HG02642 (cell line): ENCODE measurements around the gene DOCK2.
A peak's percentile ranks its signal among the peaks of the same experiment; 100 is the strongest.
"Not testable (repeated sequence)": the region's sequence is repeated elsewhere in the genome, so short reads cannot be mapped to it uniquely, and the experiment has no call there.

Experiments
- ATAC-seq: cut with Tn5 transposase; IDR thresholded peaks from one replicate; pipeline ENCODE4 v1.9.1; 2021; ENCODE audit warnings: mild to moderate bottlenecking; ENCODE audit not compliant: unreplicated experiment, poor library complexity

The DOCK2 gene

DNA sequence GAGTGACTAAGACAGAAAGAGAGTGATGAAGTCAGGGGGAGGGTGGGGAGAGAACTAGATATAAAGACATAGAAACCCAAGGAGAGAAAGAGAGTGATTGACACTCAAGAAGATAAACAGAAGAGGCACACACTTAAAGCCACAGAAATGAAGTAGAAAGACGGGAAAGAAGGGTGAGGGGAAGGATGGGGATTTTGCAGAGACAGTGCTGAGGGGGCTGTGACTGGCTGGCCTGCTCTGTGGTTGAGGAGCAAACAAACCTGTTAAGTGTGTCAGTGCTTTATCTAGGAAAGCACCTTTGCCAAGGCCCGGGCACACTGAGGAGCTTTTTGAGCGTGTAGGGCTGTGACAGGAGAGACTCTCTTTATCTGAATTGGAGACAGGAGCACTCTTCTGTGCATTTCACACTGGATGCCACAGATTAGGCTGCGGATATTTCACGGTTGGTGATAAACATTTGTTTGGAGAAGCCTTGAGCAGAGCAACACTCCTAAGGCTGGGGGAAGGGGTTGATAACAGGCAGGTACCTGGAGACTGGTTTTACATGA lies 109.1 kb downstream of the DOCK2 start:
- peak; percentile 52 for ATAC-seq

DNA sequence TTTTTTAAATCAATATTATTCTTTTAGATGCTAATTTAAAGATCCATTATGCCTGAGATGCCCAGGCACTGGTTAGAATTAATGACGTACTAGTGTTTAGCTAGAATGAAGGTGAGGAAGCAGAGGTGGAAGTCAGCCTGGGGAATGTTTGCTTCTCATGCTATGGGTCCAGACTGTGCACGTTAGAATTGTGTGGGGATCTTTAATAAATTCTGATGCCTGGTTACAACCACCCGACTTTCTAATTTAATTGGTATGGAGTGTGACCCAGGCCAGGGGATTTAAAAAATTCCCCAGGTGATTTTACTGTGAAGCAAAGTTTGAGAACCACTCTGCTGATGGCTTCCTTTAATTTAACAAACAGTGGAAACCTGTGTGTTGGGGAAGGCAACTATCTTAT lies 111.1 kb downstream of the DOCK2 start:
- no peak for ATAC-seq

GRCh38 chr5:169749295-169749694 lies 112.2 kb downstream of the DOCK2 start:
- no peak for ATAC-seq

- no peak for ATAC-seq
Measured at GRCh38 chr5:169751490-169751889, 114.4 kb downstream of the DOCK2 start.

GRCh38 chr5:169752566-169752965 lies 115.5 kb downstream of the DOCK2 start:
- not testable (repeated sequence) for ATAC-seq

DNA sequence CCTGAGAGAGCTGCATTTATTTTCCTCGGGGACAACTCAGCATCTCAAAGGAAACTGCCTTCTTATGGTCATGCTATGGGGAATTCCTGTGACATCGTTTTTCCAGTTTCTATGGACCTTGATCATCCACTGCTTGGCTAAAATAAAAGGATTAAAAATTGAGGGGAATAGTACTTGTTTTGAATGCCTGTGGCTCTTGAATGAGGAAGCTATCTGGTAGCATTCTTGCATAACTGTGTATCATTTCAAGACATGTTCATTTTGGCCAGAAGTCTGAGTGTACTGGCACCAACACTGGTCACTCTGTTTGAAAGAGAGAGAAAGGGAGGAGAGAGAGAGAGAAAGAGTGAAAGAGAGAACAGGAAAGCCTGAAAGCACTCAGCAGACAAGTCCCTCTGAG lies 116.7 kb downstream of the DOCK2 start:
- ATAC-seq, result no peak

- ATAC-seq, result no peak
Measured at GRCh38 chr5:169754737-169755136, 117.7 kb downstream of the DOCK2 start.

DNA sequence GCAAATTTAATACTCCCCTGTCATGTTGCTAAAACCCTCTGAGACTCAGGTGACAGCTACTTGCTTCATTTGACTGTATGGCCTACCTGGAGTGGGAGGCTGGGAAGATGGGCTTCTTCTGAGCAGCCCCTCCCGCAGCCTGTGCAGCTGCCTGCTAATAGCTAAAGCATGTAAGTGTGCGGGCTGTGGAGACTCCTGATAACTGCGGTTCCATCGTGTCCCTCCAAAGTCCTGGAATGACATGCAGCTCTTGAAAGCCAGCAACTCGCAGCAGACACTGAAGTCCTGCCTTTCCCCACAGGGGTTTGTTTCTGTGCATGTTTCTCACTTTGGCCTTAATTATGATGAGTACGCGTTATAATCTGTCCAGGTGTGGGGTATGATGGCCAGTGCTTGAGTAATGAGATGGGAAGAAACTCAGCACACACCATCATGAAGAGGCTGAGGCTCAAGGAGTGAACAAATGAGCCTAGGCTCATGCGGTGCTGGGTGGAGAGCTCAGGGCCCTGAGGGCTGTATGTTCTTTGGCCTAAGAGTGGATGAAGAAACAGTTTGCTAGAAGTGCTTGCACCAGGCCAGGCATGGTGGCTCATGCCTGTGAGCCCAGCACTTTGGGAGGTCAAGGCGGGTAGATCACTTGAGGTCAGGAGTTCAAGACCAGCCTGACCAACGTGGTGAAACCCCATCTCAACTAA lies 119.1 kb downstream of the DOCK2 start:
- ATAC-seq, result no peak

DNA sequence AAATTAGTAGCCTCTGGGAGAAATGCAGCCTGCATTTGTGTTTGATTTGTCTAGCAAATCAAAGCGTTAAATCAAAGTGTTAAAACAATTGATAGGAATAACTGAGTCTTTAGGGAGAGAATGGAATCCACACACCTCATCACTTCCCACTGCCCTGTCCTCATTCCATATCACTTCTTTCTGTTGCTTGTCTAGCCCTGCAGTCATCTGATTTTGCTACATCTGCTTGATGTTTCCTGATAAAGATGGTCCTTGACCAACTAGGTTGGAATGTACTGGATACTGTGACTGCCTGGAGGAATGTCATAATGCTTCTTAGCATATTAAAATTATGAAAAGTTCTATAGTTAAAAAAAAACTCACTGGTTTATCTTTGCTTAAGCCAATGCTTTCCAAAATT lies 119.9 kb downstream of the DOCK2 start:
- no peak for ATAC-seq

DNA sequence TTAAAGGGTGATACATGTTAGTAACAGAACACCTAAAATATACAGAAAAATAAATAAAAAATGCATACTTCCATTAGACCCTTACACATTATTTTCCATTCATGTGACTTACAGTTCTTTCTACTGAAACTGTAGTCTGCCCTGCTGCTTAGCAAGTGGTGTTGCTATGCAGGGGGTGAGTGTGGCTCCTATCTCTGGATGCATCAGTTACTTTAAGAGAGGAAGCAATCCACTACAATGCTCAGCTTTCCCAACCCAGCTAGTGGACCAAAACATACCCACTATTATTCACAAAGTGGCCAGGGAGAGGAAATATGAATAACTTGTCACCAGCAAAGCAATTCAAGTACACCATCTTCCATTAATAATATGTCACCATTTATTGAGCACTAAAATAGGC lies 121.8 kb downstream of the DOCK2 start:
- no peak for ATAC-seq

- no peak for ATAC-seq
Measured at GRCh38 chr5:169760229-169760628, 123.2 kb downstream of the DOCK2 start.

DNA sequence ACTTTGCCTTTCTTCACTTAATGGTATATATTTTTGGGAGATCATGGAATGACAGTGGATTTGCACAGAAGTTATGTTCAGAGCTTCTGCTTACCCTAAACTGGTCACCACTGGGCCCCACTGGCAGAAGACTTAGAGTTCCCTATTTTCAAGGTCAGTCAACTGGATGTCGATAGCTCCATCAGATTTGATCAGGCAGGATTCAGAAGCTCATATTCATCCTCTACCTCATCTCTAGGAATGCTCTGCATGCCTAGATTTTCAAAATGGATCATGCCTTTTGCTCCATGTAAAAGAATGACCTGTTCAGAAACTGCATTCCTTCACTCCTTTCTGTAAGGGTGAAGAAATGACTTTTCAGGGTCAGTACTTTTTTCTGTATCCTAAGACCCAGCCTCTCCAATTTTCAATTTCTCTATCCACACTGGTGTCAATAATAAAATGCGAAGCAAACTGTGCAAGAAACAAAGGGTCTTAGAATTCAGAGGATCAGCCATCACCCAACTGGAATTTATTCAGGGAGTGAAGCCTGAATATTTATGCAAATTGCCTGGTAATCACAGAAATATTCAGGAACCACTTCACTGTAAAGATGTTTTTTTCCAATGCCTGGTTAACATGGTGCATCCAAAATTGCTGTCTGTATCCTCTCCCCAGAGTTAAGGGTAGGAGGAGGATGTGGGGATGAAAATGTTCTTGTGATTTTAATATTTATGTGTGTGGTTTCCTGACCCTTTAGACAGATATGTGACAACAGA lies 125.4 kb downstream of the DOCK2 start:
- ATAC-seq, result no peak

- ATAC-seq, result peak; percentile 85
Measured at GRCh38 chr5:169763376-169764017, 126.4 kb downstream of the DOCK2 start.

DNA sequence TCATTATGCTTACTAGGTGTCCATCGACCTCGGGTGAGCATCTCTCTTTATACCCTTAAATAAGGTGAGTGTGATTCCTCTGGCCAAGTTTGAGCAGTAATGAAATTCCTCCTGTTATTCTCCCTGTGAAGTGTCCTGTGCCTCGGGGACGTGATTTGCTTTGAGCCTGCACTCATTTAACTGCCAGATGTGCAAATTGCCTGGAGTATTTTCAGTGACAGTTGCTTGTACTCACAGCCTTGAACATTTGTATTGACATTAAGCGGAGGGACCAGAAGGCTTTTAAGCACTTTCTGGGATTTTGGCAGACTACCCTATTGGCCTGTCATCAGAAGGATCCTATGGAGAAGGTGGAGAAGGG lies 126.9 kb downstream of the DOCK2 start:
- no peak for ATAC-seq

GRCh38 chr5:169765176-169765996 lies 128.3 kb downstream of the DOCK2 start:
- ATAC-seq, result no peak

DNA sequence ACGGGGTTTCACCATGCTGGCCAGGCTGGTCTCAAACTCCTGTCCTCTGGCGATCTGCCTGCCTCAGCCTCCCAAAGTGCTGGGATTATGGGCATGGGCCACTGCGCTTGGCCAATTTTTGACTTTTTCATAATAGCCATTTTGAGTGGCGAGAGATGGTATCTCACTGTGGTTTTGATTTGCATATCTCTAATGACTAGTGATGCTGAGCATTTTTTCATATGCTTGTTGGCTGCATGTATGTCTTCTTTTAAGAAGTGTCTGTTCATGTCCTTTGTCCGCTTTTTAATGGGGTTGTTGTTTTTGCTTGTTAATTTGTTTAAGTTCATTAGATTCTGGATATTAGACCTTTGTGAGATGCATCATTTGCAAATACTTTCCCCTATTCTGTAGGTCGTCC lies 129.9 kb downstream of the DOCK2 start:
- ATAC-seq, result peak; percentile 26

DNA sequence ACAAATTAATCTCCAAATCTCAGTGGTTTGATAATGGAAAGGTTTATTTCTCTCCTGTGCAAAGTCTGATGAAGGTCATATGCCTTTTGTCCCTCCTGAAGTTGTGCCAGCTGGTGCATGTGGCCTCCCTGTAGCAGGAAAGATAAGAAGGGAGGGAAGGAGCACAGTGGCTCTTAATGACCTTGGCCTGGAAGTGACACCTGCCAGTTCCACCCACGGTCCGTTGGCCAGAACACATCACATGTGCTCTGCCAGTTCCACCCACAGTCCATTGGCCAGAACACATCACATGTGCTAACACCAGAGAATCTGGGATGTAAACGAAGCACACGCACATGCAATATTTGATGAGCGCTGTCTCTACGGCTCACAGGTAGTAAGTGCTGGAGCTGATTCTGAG lies 130.9 kb downstream of the DOCK2 start:
- ATAC-seq, result no peak

- ATAC-seq, result no peak
Measured at GRCh38 chr5:169768416-169768815, 131.3 kb downstream of the DOCK2 start.

GRCh38 chr5:169770109-169770508 lies 133.0 kb downstream of the DOCK2 start:
- ATAC-seq, result no peak

- ATAC-seq, result no peak
Measured at GRCh38 chr5:169772256-169772655, 135.2 kb downstream of the DOCK2 start.
